Measurements from ENCODE around the gene C20orf141.

C20orf141 gene

GRCh38 chr20:2839732-2840137 is 24.9 kb downstream of the C20orf141 start:
- no peak for TF ChIP-seq POLR2A (IDR thresholded peaks at IDR 0.05; ENCODE audit: low read length)
- TF ChIP-seq GATA1 (IDR thresholded peaks at IDR 0.05; ENCODE audit: low read depth, low read length): no peak
- DNase-seq: no peak

- TF ChIP-seq GATA1 (IDR thresholded peaks at IDR 0.05; ENCODE audit: low read depth, low read length) (no peak), POLR2A (IDR thresholded peaks at IDR 0.05; ENCODE audit: low read length) (peak; percentile 63)
- peak; percentile 90 to 91 for DNase-seq
Observed at GRCh38 chr20:2840138-2840966, 25.6 kb downstream of the C20orf141 start, which contains the start of the genes PCED1A and VPS16. PCED1A (minus strand) TSS chr20:2840655; CDS start chr20:2839912, 743 bp downstream. VPS16 (plus strand) TSS chr20:2840745; CDS start chr20:2840775, 30 bp downstream.

DNA sequence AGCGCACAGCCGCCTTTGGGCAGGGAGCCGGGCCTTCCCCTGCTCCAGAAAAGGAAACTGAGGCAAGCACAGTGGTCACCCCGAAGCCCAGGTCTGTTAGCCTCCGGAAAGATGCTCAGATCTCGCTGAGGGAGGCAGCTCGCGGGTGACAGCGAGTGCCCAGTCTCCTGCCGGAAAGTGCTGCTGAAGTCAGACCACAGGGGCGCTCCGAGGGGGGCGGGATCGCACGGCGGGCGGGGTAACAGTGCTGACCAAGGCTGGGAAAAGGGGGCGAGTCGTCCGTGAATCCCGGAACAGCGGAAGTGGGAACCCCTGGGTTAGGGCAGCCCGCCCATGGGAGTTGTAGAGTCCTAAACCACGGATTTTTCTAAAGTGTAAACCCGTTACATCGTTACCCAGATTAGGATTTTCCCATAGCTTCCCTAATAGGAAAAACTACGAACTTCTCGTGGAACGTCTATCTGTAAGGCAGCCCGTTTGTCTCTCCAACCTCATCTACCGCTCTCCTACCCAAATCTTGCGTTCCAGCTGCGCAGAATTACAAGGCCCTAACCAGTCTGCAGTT is 26.3 kb downstream of the C20orf141 start:
- TF ChIP-seq GATA1 (IDR thresholded peaks at IDR 0.05; ENCODE audit: low read depth, low read length) (no peak), POLR2A (IDR thresholded peaks at IDR 0.05; ENCODE audit: low read length) (no peak)
- DNase-seq: peak; percentile 64 to 73

- TF ChIP-seq GATA1 (IDR thresholded peaks at IDR 0.05; ENCODE audit: low read depth, low read length): no peak
- TF ChIP-seq POLR2A (IDR thresholded peaks at IDR 0.05; ENCODE audit: low read length): no peak
- no peak for DNase-seq
Observed at GRCh38 chr20:2845607-2846006, 30.8 kb downstream of the C20orf141 start.

DNA sequence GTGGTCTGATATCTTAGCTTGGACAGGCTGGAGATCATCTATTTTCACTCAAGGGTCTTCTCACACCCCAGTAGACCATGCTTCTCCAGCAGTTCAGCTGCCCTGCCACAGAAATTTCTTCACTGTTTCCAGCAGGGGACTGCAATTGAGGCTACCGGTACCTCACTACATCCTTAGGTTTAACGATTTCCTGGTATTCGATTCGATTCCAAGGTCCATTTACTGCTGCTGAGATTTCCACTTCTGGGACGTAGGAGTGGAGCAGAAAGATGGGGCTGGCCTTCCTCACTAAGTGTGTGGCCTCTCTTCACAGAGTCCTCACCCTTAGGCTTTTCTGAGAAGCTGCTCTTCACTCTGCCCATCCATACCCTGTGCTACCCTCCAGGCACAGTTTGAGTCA is 31.9 kb downstream of the C20orf141 start:
- TF ChIP-seq GATA1 (IDR thresholded peaks at IDR 0.05; ENCODE audit: low read depth, low read length): no peak
- no peak for TF ChIP-seq POLR2A (IDR thresholded peaks at IDR 0.05; ENCODE audit: low read length)
- no peak for DNase-seq

DNA sequence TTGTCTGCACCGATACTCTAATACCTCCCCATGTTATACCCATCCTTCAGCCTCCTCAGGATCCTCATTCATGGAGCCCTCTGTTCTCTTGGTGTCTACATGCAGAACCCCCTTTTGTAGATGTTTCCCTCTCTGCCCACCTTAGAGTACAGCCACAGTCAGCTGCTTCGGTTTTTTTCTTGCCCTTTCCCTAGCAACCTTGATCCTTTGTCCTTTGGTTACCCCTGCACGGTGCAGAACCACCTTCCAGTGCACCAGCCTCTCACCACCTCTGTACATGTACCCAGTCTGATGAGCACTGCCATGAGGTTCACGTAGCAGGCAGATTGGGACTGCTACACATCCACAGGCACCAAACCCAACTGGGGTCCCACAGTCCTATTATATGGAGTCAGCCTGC is 33.0 kb downstream of the C20orf141 start:
- DNase-seq: no peak
- TF ChIP-seq POLR2A (IDR thresholded peaks at IDR 0.05; ENCODE audit: low read length) (no peak), GATA1 (IDR thresholded peaks at IDR 0.05; ENCODE audit: low read depth, low read length) (no peak)

DNA sequence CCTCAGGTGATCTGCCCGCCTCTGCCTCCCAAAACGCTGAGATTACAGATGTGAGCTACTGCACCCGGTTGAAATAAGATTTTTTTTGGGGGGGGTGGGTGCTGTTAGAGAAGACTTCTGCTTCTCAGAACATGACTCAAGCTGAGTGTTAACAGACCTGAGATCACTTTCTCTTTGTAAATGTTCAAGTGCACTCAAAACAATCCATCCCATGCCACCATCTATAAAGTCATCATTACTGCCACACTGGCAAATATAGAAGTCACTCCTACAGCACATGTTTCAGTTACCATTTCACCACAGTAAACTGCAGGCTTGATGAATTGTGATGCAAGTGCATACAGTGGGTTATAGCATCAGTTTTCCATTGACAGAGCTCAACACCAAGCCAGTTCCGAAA is 34.7 kb downstream of the C20orf141 start:
- no peak for DNase-seq
- TF ChIP-seq GATA1 (IDR thresholded peaks at IDR 0.05; ENCODE audit: low read depth, low read length) (no peak), POLR2A (IDR thresholded peaks at IDR 0.05; ENCODE audit: low read length) (no peak)

- no peak for TF ChIP-seq GATA1 (IDR thresholded peaks at IDR 0.05; ENCODE audit: low read depth, low read length)
- no peak for TF ChIP-seq POLR2A (IDR thresholded peaks at IDR 0.05; ENCODE audit: low read length)
- no peak for DNase-seq
Observed at GRCh38 chr20:2851086-2851485, 36.3 kb downstream of the C20orf141 start.

- no peak for DNase-seq
- TF ChIP-seq GATA1 (IDR thresholded peaks at IDR 0.05; ENCODE audit: low read depth, low read length) (no peak), POLR2A (IDR thresholded peaks at IDR 0.05; ENCODE audit: low read length) (no peak)
Observed at GRCh38 chr20:2858591-2858990, 43.8 kb downstream of the C20orf141 start.

DNA sequence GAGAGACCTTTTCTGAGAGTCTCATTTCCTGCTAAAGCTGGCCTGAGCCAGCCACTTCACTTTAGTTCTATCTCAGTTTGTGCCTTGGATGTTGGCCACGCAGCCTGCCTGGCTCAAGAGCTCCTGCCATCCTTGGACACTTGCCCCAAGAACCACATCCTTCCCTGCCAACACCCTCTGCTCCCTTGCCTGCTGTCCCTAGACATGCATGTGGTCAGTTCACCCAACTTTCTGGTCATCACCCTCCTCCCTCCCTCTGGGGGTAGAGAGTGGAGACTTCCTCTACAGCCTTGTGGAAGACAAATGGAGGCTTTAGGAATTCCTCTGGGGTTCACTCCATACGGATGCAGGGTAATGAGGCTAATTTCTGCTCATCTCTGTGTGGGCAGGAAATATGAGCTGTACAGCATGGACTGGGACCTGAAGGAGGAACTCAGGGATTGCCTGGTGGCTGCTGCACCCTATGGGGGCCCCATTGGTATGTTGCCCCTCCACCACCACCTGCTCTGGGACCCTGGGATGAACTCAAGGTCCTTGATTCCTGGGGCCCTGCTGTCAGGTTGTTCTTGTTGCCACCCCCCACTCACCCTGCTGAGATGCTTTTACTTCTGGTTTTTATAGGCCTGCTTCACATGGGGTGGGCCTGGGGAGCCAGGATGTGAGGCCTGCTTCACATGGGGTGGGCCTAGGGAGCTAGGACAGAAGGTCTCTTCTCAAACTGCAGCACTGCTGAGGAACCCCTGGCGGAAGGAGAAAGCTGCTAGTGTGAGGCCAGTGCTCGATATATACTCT is 44.7 kb downstream of the C20orf141 start:
- DNase-seq: no peak
- TF ChIP-seq GATA1 (IDR thresholded peaks at IDR 0.05; ENCODE audit: low read depth, low read length): no peak
- no peak for TF ChIP-seq POLR2A (IDR thresholded peaks at IDR 0.05; ENCODE audit: low read length)

- no peak for DNase-seq
- no peak for TF ChIP-seq POLR2A (IDR thresholded peaks at IDR 0.05; ENCODE audit: low read length)
- TF ChIP-seq GATA1 (IDR thresholded peaks at IDR 0.05; ENCODE audit: low read depth, low read length): no peak
Observed at GRCh38 chr20:2864626-2865025, 49.8 kb downstream of the C20orf141 start.

- DNase-seq: no peak
- no peak for TF ChIP-seq GATA1 (IDR thresholded peaks at IDR 0.05; ENCODE audit: low read depth, low read length)
Observed at GRCh38 chr20:2865101-2865500, 50.3 kb downstream of the C20orf141 start.

Measured in erythroblast (primary cell).